ENCODE data around the gene TYW5.

The TYW5 gene

GRCh38 chr2:199955339-199956061, at the start of gene TYW5, which contains the start of gene MAIP1:
TYW5 (minus strand) TSS chr2:199955491; CDS start chr2:199955470, 21 bp downstream.
MAIP1 (plus strand) TSS chr2:199955582; CDS start chr2:199955799, 217 bp downstream.
- peak; percentile 77 for DNase-seq

DNA sequence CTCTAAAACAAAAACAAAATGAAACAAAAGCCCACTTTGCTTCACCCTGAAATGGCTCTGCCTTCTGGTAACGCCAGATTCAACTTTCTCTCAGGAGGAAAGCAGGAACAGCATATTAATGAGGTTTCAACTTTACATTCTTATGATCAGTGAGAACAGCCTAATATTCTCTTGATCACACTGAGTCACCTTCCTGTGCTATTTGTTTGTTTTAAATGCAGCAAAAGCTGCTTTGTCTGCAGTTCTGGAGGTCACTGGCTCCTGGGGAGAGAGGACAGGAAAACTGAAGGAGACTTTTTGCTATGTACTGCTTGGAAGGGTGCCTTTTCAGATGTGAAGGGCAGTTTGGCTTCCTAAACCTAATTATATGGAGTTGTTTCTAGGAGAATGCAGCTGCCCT, 48.2 kb upstream of the TYW5 start:
- no peak for DNase-seq

- no peak for DNase-seq
Measured at GRCh38 chr2:200000444-200001163, 45.3 kb upstream of the TYW5 start.

DNA sequence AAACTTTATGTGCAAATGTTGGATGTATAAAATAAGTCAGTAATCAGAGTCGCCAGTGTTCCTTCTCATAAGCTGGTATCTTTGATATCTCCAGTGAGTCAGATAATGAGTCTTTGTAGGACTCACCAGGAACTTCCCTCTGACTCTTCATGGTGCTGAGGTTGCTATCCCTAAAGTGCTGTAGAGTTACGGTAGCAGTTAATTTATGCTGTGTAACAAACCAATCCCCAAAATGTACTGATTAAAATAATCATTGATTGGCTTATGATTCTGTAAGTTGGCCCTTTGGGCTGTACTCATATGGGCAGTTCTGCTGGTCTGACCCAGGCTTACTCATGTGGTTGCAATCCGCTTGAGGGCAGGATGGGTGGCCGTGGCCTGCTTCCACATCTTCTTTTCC, 43.9 kb upstream of the TYW5 start:
- no peak for DNase-seq

DNA sequence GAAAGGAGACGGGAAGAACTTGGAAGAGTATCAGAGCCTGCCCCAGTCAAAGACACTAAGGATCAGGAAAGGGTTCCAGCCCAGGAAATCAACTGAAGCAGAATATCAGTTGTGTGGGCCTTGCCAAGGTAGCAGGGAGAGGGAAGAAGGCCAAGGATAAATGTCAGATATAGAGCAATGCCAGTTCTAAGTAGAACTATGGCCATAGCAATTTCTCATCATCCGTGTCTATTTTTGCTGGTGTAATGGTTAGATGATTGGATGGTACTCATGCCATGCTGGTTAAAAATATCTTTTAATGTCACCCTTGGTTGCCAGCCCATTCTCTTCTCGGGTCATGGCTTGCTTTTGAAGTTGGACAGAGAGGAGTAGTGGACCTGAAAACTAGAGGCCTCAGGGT, 42.0 kb upstream of the TYW5 start:
- no peak for DNase-seq

GRCh38 chr2:199994896-199995295, 39.6 kb upstream of the TYW5 start:
- no peak for DNase-seq

DNA sequence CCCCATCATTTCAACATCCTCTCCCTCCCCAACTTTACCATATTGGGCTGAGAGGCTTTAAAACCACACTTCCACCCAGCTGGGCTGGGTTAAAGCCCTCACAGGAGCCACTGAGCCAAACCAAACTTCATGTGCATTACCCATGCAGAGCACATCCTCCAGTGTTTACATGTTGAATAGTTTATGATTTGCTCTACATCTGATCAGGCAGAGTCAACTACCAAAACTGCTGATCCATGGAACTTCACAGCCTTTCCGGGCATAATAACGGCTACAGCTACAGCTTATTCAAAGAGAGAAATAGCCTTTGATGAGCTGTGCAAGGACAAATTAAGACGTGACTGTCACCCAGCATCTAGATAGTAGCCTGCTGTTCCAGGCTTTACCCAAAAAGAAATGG, 39.1 kb upstream of the TYW5 start:
- no peak for DNase-seq

DNA sequence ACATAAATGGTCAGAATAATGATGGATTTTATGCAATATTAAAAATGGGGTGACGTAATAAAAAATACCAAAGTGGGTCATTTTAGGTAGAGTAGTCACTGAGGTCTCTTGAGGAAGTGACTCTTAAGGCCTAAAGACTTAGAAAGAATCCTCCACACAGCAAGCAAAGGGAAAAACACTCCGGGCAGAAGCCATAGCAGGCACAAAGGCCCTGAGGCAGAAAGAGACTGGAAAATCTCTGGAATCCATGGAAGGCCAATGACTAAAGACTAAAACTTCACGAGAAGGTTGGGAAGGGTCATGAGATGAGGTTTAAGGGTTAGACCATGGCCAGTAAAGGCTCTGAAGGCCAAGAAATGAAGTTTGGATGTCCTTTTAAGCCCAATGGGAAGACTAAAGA, 37.0 kb upstream of the TYW5 start:
- DNase-seq = no peak

- no peak for DNase-seq
Measured at GRCh38 chr2:199991691-199992090, 36.4 kb upstream of the TYW5 start.

GRCh38 chr2:199989822-199990221, 34.5 kb upstream of the TYW5 start:
- DNase-seq = no peak

DNA sequence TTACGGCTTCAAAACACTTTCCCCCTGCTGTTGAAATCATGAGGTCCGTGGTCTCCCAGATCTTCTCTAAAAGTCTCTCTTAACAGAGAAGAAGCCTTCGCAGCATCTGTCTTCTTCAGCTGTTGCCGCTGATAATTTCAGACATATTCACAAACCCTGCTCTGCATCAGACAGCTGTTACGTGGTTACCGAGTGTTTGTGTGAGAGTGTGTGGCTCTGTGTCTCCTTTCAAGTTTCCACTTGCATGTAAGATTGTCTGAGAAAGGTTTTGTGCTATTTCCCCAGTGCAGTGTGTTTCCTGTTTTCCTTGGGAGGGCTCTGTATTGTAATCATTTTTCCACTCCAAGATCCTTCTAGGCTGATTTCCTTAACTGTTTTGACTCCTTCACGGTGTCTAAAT, 32.9 kb upstream of the TYW5 start:
- no peak for DNase-seq

- no peak for DNase-seq
Measured at GRCh38 chr2:199987586-199987985, 32.3 kb upstream of the TYW5 start.

GRCh38 chr2:199985625-199986207, 30.4 kb upstream of the TYW5 start:
- DNase-seq = peak; percentile 58

- DNase-seq = no peak
Measured at GRCh38 chr2:199984755-199985154, 29.5 kb upstream of the TYW5 start.

GRCh38 chr2:199984159-199984558, 28.9 kb upstream of the TYW5 start:
- no peak for DNase-seq

GRCh38 chr2:199983534-199983933, 28.2 kb upstream of the TYW5 start:
- DNase-seq = no peak

DNA sequence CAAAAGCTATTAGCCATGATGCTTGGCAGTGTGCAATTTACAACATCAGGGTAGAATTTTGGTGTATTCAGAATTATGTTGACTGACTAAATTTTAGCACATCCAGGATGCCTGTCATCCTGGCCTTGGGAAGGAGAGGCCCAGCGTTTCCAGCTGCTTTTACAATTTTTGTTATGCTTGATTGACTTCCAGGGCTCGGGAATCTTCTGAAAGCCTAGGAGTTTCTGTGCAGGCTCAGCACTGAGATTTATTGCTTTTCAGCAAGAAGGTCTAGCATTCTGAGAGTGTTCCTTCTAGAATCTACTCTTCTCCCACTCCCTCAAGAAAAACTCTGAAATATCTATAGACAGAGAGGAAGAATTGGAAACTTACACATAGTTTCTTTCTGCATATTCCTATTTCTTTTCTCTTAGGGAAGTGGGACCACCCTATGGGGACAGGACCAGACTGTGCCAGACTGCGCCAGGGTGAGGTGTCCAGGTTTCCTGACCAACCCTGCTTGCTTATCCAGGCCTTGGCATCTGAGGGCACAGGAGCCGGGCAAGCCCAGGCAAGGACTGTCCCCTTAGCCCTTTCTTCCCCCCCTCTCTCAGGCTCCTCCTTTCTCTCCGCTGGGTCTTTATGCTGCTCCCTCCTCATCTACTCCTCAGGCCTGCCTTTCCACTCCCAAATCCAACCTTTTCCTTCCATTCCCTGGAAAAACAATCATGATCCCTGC, 27.0 kb upstream of the TYW5 start:
- no peak for DNase-seq

DNA sequence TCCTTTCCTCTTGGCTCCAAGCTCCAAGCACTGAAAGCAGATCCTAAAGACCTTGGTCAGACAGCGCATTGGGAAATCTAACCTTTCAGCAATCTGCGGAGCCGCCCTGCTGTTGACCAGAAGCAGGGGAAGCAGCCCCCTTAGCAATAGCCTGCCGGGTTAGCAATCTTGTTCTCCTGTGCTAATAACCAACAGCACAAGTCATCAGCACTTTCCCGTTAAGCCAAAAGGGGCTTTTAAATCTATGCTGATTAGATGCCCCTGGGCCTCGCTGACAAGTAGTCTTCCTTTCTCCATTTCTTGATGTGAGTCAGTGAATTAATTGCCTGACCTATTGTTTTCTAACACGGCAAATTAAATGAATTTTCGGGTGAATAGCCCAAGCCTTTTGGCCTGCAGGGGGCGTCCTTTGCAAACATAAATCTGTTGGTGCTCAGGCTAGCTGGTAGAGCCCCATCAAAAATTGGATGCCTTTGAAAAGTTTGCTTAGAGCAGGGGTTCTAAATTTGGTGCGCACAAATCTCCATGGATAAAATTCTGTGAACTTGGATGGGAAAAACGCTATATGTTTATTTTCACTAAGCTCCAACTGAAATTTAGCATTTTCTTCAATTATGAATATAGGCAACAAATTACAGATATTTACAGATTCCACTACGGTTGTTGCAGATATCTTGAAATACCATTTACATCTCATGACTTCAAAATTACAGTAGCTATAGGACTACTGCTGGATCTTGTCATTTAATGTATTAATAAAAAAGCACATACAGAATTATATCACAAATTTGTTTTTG, 24.7 kb upstream of the TYW5 start:
- DNase-seq = peak; percentile 87

DNA sequence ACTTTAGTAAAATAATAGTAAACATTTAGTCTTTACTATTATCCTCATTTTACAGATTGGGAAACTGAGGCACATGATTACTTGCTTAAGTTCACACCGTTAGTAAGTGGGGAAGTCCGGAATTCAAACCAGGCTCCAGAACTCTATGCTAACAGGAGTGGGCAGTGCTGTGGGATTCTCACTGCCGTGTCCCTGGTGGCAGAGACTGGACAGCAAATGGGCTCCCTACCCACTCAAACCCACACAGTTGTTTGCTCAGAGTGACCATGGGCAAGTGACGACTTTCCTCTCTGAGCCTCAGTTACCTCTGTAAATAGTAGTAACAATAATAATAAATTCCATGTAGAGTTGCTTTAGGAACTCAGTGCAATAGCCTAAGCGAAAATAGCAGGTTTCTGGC, 24.1 kb upstream of the TYW5 start:
- DNase-seq = no peak

DNA sequence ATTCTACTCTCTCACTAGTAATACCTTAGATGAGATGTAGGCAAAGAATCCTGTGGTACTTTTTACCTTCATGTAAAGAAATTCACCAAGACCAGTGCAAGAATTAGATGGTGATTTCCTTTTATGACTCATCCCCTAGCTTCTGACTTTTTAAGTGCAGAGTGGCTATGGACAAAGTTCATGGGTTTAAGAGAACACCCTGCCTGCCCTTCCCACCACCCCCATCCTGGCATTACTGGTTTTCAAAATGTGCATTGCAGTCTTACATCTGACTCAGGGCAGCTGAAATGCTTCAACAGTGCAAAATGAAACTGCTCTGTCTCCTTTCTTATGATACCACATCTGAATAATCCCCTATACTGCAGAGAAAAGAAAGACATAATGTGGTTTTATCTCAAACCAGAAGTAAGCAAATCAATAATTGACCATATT, 22.7 kb upstream of the TYW5 start:
- DNase-seq = no peak

DNA sequence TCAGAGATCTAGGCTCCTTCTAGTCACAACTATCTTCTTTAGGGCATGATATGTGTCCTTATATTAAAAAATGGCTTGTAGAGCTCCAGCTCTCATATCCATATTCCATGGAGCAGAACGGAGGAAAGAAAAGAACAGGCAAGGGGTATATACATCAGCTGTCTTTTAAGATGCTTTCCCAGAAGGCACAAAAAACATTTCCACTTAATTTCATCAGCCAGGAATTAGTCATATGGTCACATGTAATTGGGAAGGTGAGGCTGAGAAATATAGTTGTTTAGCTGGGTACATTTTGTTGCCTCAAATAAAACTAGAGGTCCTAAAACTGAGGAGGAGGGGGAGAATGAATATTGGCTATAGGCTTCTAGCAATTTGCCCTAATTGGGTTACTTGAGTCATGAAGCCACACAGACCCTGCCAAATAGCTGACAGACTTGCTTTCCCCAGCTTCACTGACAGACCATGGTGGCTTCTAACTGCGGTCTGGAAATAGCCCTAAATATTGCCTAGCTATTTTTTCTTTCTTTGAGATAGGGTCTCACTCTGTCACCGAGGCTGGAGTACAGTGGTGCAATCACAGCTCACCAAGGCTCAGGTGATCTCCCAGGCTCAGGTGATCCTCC, 20.1 kb upstream of the TYW5 start:
- DNase-seq = no peak

DNA sequence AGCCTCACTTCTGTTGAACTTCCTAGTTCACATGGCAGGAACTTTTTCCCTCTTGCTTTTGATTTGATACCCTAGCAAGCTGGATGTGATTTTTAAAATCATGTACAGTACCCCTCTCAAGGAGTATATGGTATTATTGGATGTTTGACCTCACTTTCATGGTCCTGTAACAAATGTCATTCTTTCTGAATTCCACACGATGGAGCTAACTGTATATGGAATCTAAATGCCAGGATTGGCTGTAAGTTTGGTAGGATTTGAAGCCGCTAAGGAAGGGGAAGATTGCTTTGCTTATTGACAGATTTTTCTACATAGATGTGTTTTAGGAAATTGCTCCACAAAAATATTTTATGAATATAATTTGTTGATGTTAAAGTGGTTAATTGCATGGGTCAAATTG, 18.4 kb upstream of the TYW5 start:
- no peak for DNase-seq
